CD4-positive, CD25-positive, alpha-beta regulatory T cell (primary cell): ENCODE measurements around the gene CACNA1H. TPM values are rescaled to one million over a fixed set of nuclear protein-coding genes. Genes with fewer than 3 reads are reported as not detected.
"Not testable (repeated sequence)": the region's sequence is repeated elsewhere in the genome, so short reads cannot be mapped to it uniquely, and the experiment has no call there.

Experiments
- ATAC-seq, 2 donors: fragments of 150-1000 bp; cut with Tn5 transposase; one replicate each; pipeline ENCODE4 v1.10.0; 2021; ENCODE audit warnings: low read depth in 2 of 2, moderate number of reproducible peaks in 2 of 2, moderate library complexity in 1 of 2
- DNase-seq, 3 donors: peaks; one replicate each; pipeline versions ENCODE4 v3.0.0 to v3.0.0-alpha.2; 2012 to 2022; ENCODE audit warnings: mixed read lengths in 1 of 3
- H3K27ac ChIP-seq: one replicate; pipeline ENCODE4 v1.7.0; 2013; ENCODE audit warnings: mild to moderate bottlenecking, low read length; ENCODE audit not compliant: insufficient read depth, poor library complexity, severe bottlenecking
- H3K27me3 ChIP-seq: one replicate; pipeline ENCODE4 v1.7.0; 2013; ENCODE audit warnings: low read length; ENCODE audit not compliant: control insufficient read depth, insufficient read depth
- H3K36me3 ChIP-seq: one replicate; pipeline ENCODE4 v1.7.0; 2013; ENCODE audit warnings: mild to moderate bottlenecking, low read length, moderate library complexity; ENCODE audit not compliant: control insufficient read depth, insufficient read depth
- H3K4me1 ChIP-seq: 2 replicates; pipeline ENCODE4 v1.7.0; 2013; ENCODE audit warnings: mild to moderate bottlenecking, low read length; ENCODE audit not compliant: insufficient read depth, control insufficient read depth, poor library complexity, severe bottlenecking
- H3K4me3 ChIP-seq: one replicate; pipeline ENCODE4 v1.7.0; 2013; ENCODE audit warnings: low read depth, mild to moderate bottlenecking, low read length, moderate library complexity
- H3K9me3 ChIP-seq, 2 experiments: 1 replicate in 1 of 2; 2 replicates in 1 of 2; pipeline ENCODE4 v1.7.0; 2013; ENCODE audit warnings: low read length in 2 of 2, mild to moderate bottlenecking in 1 of 2, moderate library complexity in 1 of 2; ENCODE audit not compliant: control insufficient read depth in 2 of 2
- H3K27ac Mint-ChIP-seq, 3 donors: one replicate each; pipeline ENCODE4 v1.8.0; 2020 to 2022; ENCODE audit warnings: mild to moderate bottlenecking in 3 of 3, mixed read lengths in 3 of 3, moderate library complexity in 2 of 3
- H3K27me3 Mint-ChIP-seq: one replicate; pipeline ENCODE4 v1.8.0; 2022; ENCODE audit warnings: mild to moderate bottlenecking, mixed read lengths
- H3K36me3 Mint-ChIP-seq: one replicate; pipeline ENCODE4 v1.8.0; 2020; ENCODE audit warnings: mixed read lengths
- H3K4me1 Mint-ChIP-seq, 4 donors: one replicate each; pipeline ENCODE4 v1.8.0; 2020 to 2022; ENCODE audit warnings: mixed read lengths in 4 of 4, mild to moderate bottlenecking in 1 of 4
- H3K4me3 Mint-ChIP-seq, 4 donors: one replicate each; pipeline ENCODE4 v1.8.0; 2020 to 2022; ENCODE audit warnings: mild to moderate bottlenecking in 4 of 4, mixed read lengths in 4 of 4, moderate library complexity in 3 of 4
- H3K9me3 Mint-ChIP-seq, 7 donors: one replicate each; pipeline ENCODE4 v1.8.0; 2020 to 2022; ENCODE audit warnings: mixed read lengths in 7 of 7, mild to moderate bottlenecking in 3 of 7, moderate library complexity in 2 of 7
- polyA plus RNA-seq, 4 donors: library from polyadenylated mRNA; unstranded; fragments of 300-500 nt; fragmentation: Illumina TruSeq; gene quantifications; one replicate each; pipeline ENCODE4 v1.2.3, GENCODE V29; 2021
- total RNA-seq: library from RNA; stranded (reverse); gene quantifications from one replicate; pipeline ENCODE4 v1.2.3, GENCODE V29; 2022

The CACNA1H gene
- total and polyA plus RNA-seq, 5 donors from 2014 or later = 0.37 to 4.2 (median 0.50) TPM; not detected in 1

GRCh38 chr16:1239575-1239974 is 86.7 kb downstream of the CACNA1H start:
- H3K36me3 ChIP-seq, H3K27me3 ChIP-seq, DNase-seq, H3K9me3 ChIP-seq, ATAC-seq, H3K4me1 Mint-ChIP-seq, H3K9me3 Mint-ChIP-seq, H3K27ac ChIP-seq, H3K4me3 Mint-ChIP-seq, H3K4me3 ChIP-seq, H3K36me3 Mint-ChIP-seq, H3K27ac Mint-ChIP-seq, H3K27me3 Mint-ChIP-seq, H3K4me1 ChIP-seq: not testable (repeated sequence)

- H3K9me3 ChIP-seq, H3K4me1 Mint-ChIP-seq, H3K36me3 Mint-ChIP-seq, H3K27ac Mint-ChIP-seq, H3K36me3 ChIP-seq, H3K4me3 Mint-ChIP-seq, H3K4me1 ChIP-seq, H3K4me3 ChIP-seq, H3K27ac ChIP-seq, H3K27me3 ChIP-seq, H3K27me3 Mint-ChIP-seq, ATAC-seq, DNase-seq, H3K9me3 Mint-ChIP-seq: not testable (repeated sequence)
Measured at GRCh38 chr16:1240436-1240835, 87.5 kb downstream of the CACNA1H start, which contains the start of gene TPSAB1. TPSAB1 (plus strand) TSS chr16:1240705; CDS start chr16:1240939, 234 bp downstream.

- H3K36me3 ChIP-seq, H3K27ac Mint-ChIP-seq, H3K4me1 ChIP-seq, ATAC-seq, H3K9me3 Mint-ChIP-seq, DNase-seq, H3K4me3 Mint-ChIP-seq, H3K4me3 ChIP-seq, H3K9me3 ChIP-seq, H3K27me3 ChIP-seq, H3K36me3 Mint-ChIP-seq, H3K4me1 Mint-ChIP-seq, H3K27me3 Mint-ChIP-seq, H3K27ac ChIP-seq: not testable (repeated sequence)
Measured at GRCh38 chr16:1241081-1241480, 88.2 kb downstream of the CACNA1H start.

- not testable (repeated sequence) for H3K9me3 ChIP-seq, H3K27ac ChIP-seq, H3K27me3 ChIP-seq, H3K36me3 Mint-ChIP-seq, H3K27ac Mint-ChIP-seq, H3K4me1 Mint-ChIP-seq, DNase-seq, ATAC-seq, H3K4me3 ChIP-seq, H3K9me3 Mint-ChIP-seq, H3K36me3 ChIP-seq, H3K27me3 Mint-ChIP-seq, H3K4me1 ChIP-seq, H3K4me3 Mint-ChIP-seq
Measured at GRCh38 chr16:1243363-1243762, 90.5 kb downstream of the CACNA1H start.

- H3K27me3 ChIP-seq, H3K36me3 ChIP-seq, H3K27ac Mint-ChIP-seq, H3K4me3 Mint-ChIP-seq, H3K27me3 Mint-ChIP-seq, H3K4me1 Mint-ChIP-seq, H3K27ac ChIP-seq, H3K4me3 ChIP-seq, DNase-seq, H3K36me3 Mint-ChIP-seq, H3K4me1 ChIP-seq, H3K9me3 ChIP-seq, H3K9me3 Mint-ChIP-seq: not testable (repeated sequence)
- ATAC-seq = peak in 1 of 2 donors; percentile 7
Measured at GRCh38 chr16:1243907-1244850, 91.3 kb downstream of the CACNA1H start.

GRCh38 chr16:1244881-1245280 is 92.0 kb downstream of the CACNA1H start:
- Histone ChIP-seq H3K36me3 (no peaks in the 10 kb centered on the region), H3K4me1 (no peaks in the 10 kb centered on the region), H3K27me3 (no peaks in the 10 kb centered on the region), H3K4me3 (no peak overlapping the region), H3K9me3 (no peaks in the 10 kb centered on the region), H3K27ac (no peak overlapping the region)
- ATAC-seq = peak in 1 of 2 donors; percentile 29
- peak in 1 of 3 donors; percentile 57 for DNase-seq
- Mint-ChIP-seq H3K27ac (no peak overlapping the region), H3K4me1 (peaks cover 0 to 2% (median 0%) of the 10 kb centered on the region in 4 donors), H3K27me3 (no peaks in the 10 kb centered on the region), H3K36me3 (no peaks in the 10 kb centered on the region), H3K9me3 (no peaks in the 10 kb centered on the region), H3K4me3 (no peak overlapping the region)

- no peaks in the 10 kb centered on the region for H3K27me3 ChIP-seq
- Mint-ChIP-seq H3K9me3 (no peaks in the 10 kb centered on the region), H3K36me3 (no peaks in the 10 kb centered on the region), H3K27ac (no peak overlapping the region), H3K27me3 (no peaks in the 10 kb centered on the region), H3K4me3 (no peak overlapping the region), H3K4me1 (peaks cover 0 to 2% (median 0%) of the 10 kb centered on the region in 4 donors)
- no peak overlapping the region for H3K27ac ChIP-seq
- H3K9me3 ChIP-seq = no peaks in the 10 kb centered on the region
- DNase-seq = no peak
- no peak for ATAC-seq
- no peaks in the 10 kb centered on the region for H3K4me1 ChIP-seq
- H3K36me3 ChIP-seq = no peaks in the 10 kb centered on the region
- H3K4me3 ChIP-seq = no peak overlapping the region
Measured at GRCh38 chr16:1245452-1246020, 92.6 kb downstream of the CACNA1H start.
